IMR-90 (cell line): ENCODE measurements around the gene ARHGEF7. TPM values are rescaled to one million over a fixed set of nuclear protein-coding genes. Genes with fewer than 3 reads are reported as not detected.

Experiments used
- ATAC-seq: fragments of 200-7000 bp; cut with Tn5 transposase; 2 replicates; pipeline ENCODE4 v1.9.1; 2020; ENCODE audit warnings: low read depth, mild to moderate bottlenecking, moderate library complexity
- BruUV-seq: library from RNA; stranded (reverse); fragments of 400-500 nt; replicated peaks from 2 replicates; lab custom pipeline; 2021; lab: Mats Ljungman, UMichigan
- CTCF ChIA-PET: fragments of 300-600 bp; formaldehyde crosslinking; extraction: SDS; loops from one replicate; lab custom pipeline; 2021; ENCODE audit warnings: antibody characterized with exemption; lab: Yijun Ruan, JAX
- POLR2A ChIA-PET: fragments of 300-600 bp; sonication (Branson Sonifier 250); formaldehyde crosslinking; loops from one replicate; lab custom pipeline; 2022; ENCODE audit warnings: antibody characterized with exemption; ENCODE audit not compliant: unreplicated experiment; lab: Charles Lee
- DNase-seq: peaks from one replicate; pipeline ENCODE4 v3.0.0; 2013
- H2AFZ ChIP-seq: replicated peaks from 2 replicates; pipeline ENCODE3; 2013; ENCODE audit warnings: low read length, mild to moderate bottlenecking; ENCODE audit not compliant: poor library complexity
- H2AK5ac ChIP-seq: 2 replicates; pipeline ENCODE4 v1.6.1; 2013; ENCODE audit warnings: low read depth, low read length, inconsistent platforms
- H2AK9ac ChIP-seq: replicated peaks from 2 replicates; pipeline ENCODE3; 2013; ENCODE audit warnings: mild to moderate bottlenecking, low read depth, low read length, moderate library complexity; ENCODE audit not compliant: poor library complexity
- H2BK120ac ChIP-seq: 2 replicates; pipeline ENCODE4 v1.6.1; 2013; ENCODE audit warnings: low read depth, low read length, inconsistent platforms
- H2BK15ac ChIP-seq: 3 replicates; pipeline ENCODE4 v1.6.1; 2013; ENCODE audit warnings: low read depth, low read length, inconsistent platforms
- H2BK20ac ChIP-seq: 2 replicates; pipeline ENCODE4 v1.6.1; 2013; ENCODE audit warnings: low read depth, mild to moderate bottlenecking, inconsistent platforms, low read length, moderate library complexity
- H2BK5ac ChIP-seq: 2 replicates; pipeline ENCODE4 v1.6.1; 2013; ENCODE audit warnings: mild to moderate bottlenecking, low read depth, low read length, inconsistent platforms; ENCODE audit not compliant: poor library complexity, severe bottlenecking
- H3K14ac ChIP-seq: replicated peaks from 2 replicates; pipeline ENCODE4 v1.6.1; 2013; ENCODE audit warnings: low read depth, low read length, inconsistent platforms
- H3K18ac ChIP-seq: 2 replicates; pipeline ENCODE4 v1.6.1; 2013; ENCODE audit warnings: low read depth, low read length, control low read depth
- H3K23ac ChIP-seq: 2 replicates; pipeline ENCODE4 v1.6.1; 2013; ENCODE audit warnings: low read depth, low read length, inconsistent platforms
- H3K27ac ChIP-seq: 2 replicates; pipeline ENCODE4 v1.5.1; 2013; ENCODE audit warnings: mild to moderate bottlenecking, control low read depth, low read length; ENCODE audit not compliant: insufficient read depth
- H3K27me3 ChIP-seq: 2 replicates; pipeline ENCODE4 v1.6.1; 2013; ENCODE audit warnings: low read length; ENCODE audit not compliant: control insufficient read depth, insufficient read depth
- H3K36me3 ChIP-seq: 2 replicates; pipeline ENCODE4 v1.6.1; 2013; ENCODE audit warnings: low read length, mixed read lengths; ENCODE audit not compliant: control insufficient read depth, insufficient read depth
- H3K4ac ChIP-seq: 2 replicates; pipeline ENCODE4 v1.6.1; 2013; ENCODE audit warnings: low read depth, low read length, inconsistent platforms
- H3K4me1 ChIP-seq: 2 replicates; pipeline ENCODE4 v1.6.1; 2013; ENCODE audit warnings: low read length, mixed read lengths; ENCODE audit not compliant: control insufficient read depth, insufficient read depth
- H3K4me2 ChIP-seq: 2 replicates; pipeline ENCODE4 v1.6.1; 2013; ENCODE audit warnings: low read depth, mild to moderate bottlenecking, control low read depth, low read length, moderate library complexity
- H3K4me3 ChIP-seq: 2 replicates; pipeline ENCODE4 v1.5.1; 2013; ENCODE audit warnings: low read depth, mild to moderate bottlenecking, control low read depth, low read length, moderate library complexity; ENCODE audit not compliant: insufficient read depth
- H3K56ac ChIP-seq: 2 replicates; pipeline ENCODE4 v1.6.1; 2013; ENCODE audit warnings: low read length, inconsistent platforms; ENCODE audit not compliant: insufficient read depth; ENCODE audit errors: extremely low read depth
- H3K79me1 ChIP-seq, 2 experiments: 2 replicates each; pipeline ENCODE4 v1.6.1; 2013; ENCODE audit warnings: low read length in 2 of 2, inconsistent platforms in 1 of 2, low read depth in 1 of 2
- H3K9ac ChIP-seq: 2 replicates; pipeline ENCODE4 v1.6.1; 2013; ENCODE audit warnings: low read depth, low read length, control low read depth
- H3K9me1 ChIP-seq: 2 replicates; pipeline ENCODE4 v1.6.1; 2013; ENCODE audit warnings: low read length, inconsistent platforms; ENCODE audit not compliant: insufficient read depth
- H3K9me3 ChIP-seq: 2 replicates; pipeline ENCODE4 v1.6.1; 2013; ENCODE audit warnings: low read length; ENCODE audit not compliant: control insufficient read depth, insufficient read depth
- H4K20me1 ChIP-seq: 2 replicates; pipeline ENCODE4 v1.6.1; 2013; ENCODE audit warnings: low read length, inconsistent platforms; ENCODE audit not compliant: insufficient read depth
- H4K5ac ChIP-seq: 2 replicates; pipeline ENCODE4 v1.6.1; 2013; ENCODE audit warnings: mild to moderate bottlenecking, low read depth, low read length, control low read depth
- H4K8ac ChIP-seq, 2 experiments: 2 replicates each; pipeline ENCODE4 v1.6.1; 2013; ENCODE audit warnings: low read depth in 2 of 2, low read length in 2 of 2, control low read depth in 1 of 2, inconsistent platforms in 1 of 2
- H4K91ac ChIP-seq: 2 replicates; pipeline ENCODE4 v1.6.1; 2013; ENCODE audit warnings: low read depth, low read length, inconsistent platforms; ENCODE audit not compliant: insufficient read depth
- CEBPB ChIP-seq: IDR thresholded peaks from 2 replicates; pipeline ENCODE4 v1.6.1; 2012; ENCODE audit warnings: low read depth, low read length, improper control_type of control experiment
- WGBS, 2 experiments: methylation state at CpG; one replicate each; pipeline versions ENCODE4 v1.1.5 to v1.1.7; 2013; ENCODE audit warnings: missing lambda C conversion rate in 2 of 2; ENCODE audit not compliant: insufficient read length in 1 of 2; ENCODE audit errors: extremely low coverage in 2 of 2; 5-methylcytosine and 5-hydroxymethylcytosine counted together
- dilution Hi-C: fragments of 300-500 bp; cut with HindIII; formaldehyde crosslinking; loops from one replicate; pipeline ENCODE4 v1.14.3; 2018; ENCODE audit warnings: low sequenced_read_pairs; ENCODE audit not compliant: unreplicated experiment
- in situ Hi-C: fragments of 300-500 bp; cut with MboI; formaldehyde crosslinking; loops from 3 replicates; pipeline ENCODE4 v1.14.3; 2019; ENCODE audit warnings: low sequenced_read_pairs, inconsistent platforms, mixed read lengths
- intact Hi-C: fragments of 100-400 bp; cut with micrococcal nuclease; formaldehyde crosslinking; loops from 2 replicates; pipeline ENCODE4 v1.10.0; 2022
- polyA plus RNA-seq, 3 experiments: library from polyadenylated mRNA; depleted of rRNA; stranded (reverse); fragments of >200 nt; gene quantifications; 2 replicates each; pipeline ENCODE4 v1.2.3, GENCODE V29; 2012; ENCODE audit warnings: low replicate concordance in 1 of 3
- total RNA-seq: library from RNA; depleted of rRNA; stranded (reverse); fragments of >200 nt; gene quantifications from 2 replicates; pipeline ENCODE4 v1.2.3, GENCODE V29; 2012
- TF ChIP-seq, protein P1 (sequence below): fragments of 150-350 bp; IDR thresholded peaks from 2 replicates; pipeline ENCODE4 v1.6.1; 2017; ENCODE audit warnings: mild to moderate bottlenecking, antibody characterized with exemption, low read length, low read depth

The ARHGEF7 gene
- total and polyA plus RNA-seq, 2 of the 4 experiments (the other 2 are of a cell fraction): 32.9 to 59.0 TPM

DNA sequence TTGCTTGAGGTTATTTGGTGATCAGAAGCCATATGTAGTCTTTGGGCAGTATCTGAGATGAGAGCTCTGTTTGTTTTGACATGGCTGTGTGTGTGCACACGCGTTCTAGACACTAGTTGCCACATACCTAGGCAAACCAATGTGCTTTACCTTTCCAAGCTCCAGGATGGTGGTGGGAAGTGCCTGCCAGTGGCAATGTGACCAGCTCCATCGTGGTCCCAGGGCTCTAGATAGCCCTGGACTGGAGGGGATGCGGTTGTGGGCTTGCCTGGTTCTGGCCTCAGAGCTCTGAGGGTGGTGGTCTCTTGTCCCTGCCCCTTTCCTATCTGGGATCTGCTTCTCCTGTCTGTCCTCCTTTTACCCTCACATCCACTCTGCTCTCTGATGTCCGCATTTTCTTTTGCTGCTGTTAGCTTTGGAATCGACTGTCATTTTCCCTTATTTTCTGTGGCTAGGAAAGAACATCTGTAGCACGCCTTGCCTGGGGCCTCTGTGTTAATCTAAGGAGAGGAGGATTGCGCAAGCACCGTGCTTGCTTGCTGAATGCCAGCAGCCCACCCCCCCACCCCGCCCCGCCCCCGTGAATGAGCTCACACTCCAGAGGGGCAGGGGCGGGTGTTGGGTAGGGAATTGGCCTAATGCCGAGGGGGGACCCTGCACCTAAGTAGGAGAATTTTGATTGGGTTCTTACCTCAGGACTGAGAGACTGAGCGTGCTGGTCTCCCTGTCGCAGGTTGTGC, 89.5 kb downstream of the ARHGEF7 start:
- Histone ChIP-seq H2AK9ac (peak overlapping the region; percentile 88), H3K18ac (peak overlapping the region; percentile 37), H2BK120ac (peak overlapping the region; percentile 53), H4K8ac (peak overlapping the region; percentile 37 to 43; a peak in 3 of 4 replicates), H2BK20ac (peak overlapping the region; percentile 10; the same call in 1 of the 2 replicates), H4K5ac (peak overlapping the region; percentile 46), H4K91ac (peak overlapping the region; percentile 40), H3K4ac (peak overlapping the region; percentile 73), H3K9me3 (no peaks in the 10 kb centered on the region), H2AK5ac (peak overlapping the region; percentile 83), H3K27me3 (no peaks in the 10 kb centered on the region), H3K27ac (peak overlapping the region; percentile 76), H3K56ac (no peak overlapping the region), H3K79me1 (peaks cover 39 to 84% of the 10 kb centered on the region in 2 experiments), H3K9ac (peak overlapping the region; percentile 63), H3K4me2 (peak overlapping the region; percentile 80), H3K36me3 (no peaks in the 10 kb centered on the region; the same call in 1 of the 2 replicates), H2AFZ (peak overlapping the region; percentile 54), H3K9me1 (peaks cover 36% of the 10 kb centered on the region), H3K14ac (peak overlapping the region; percentile 68), H4K20me1 (peaks cover 39% of the 10 kb centered on the region), H2BK15ac (peak overlapping the region; percentile 5; the same call in 1 of the 3 replicates), H2BK5ac (peak overlapping the region; percentile 70), H3K4me3 (no peak overlapping the region), H3K23ac (peak overlapping the region; percentile 73), H3K4me1 (peaks cover 19% of the 10 kb centered on the region)
- dilution Hi-C loops (no loop called here), in situ Hi-C loops (no loop called here), intact Hi-C loops (loop anchor here (1.0 kb wide), 1 partner anchor 51 kb away; no protein-coding TSS in a partner anchor)
- ChIA-PET POLR2A (interaction anchor here (0.6 kb wide), 1 partner anchor 499 kb away, joined by 6 read pairs; no protein-coding TSS in a partner anchor), CTCF (no interaction called here)
- peak; percentile 76 for ATAC-seq
- peak; percentile 84 for DNase-seq
- WGBS, 2 experiments: 0% methylated on average over 2 of the region's 16 CpGs; no CpG with 5 or more reads in 1 of the 2 experiments
- TF ChIP-seq, protein P1, sequence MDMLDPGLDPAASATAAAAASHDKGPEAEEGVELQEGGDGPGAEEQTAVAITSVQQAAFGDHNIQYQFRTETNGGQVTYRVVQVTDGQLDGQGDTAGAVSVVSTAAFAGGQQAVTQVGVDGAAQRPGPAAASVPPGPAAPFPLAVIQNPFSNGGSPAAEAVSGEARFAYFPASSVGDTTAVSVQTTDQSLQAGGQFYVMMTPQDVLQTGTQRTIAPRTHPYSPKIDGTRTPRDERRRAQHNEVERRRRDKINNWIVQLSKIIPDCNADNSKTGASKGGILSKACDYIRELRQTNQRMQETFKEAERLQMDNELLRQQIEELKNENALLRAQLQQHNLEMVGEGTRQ: no peak
- TF ChIP-seq CEBPB: peak; percentile 97
- BruUV-seq: no TSS peak
